BJ (cell line): Measurements from ENCODE around the gene TNS3. TPM values are rescaled to one million over a fixed set of nuclear protein-coding genes. Genes with fewer than 3 reads are reported as not detected.

ENCODE experiments used
- CTCF ChIA-PET: fragments of 350-600 bp; formaldehyde crosslinking; extraction: SDS; loops from one replicate; lab custom pipeline; 2021; ENCODE audit warnings: antibody characterized with exemption, inconsistent platforms; lab: Yijun Ruan, JAX
- POLR2A ChIA-PET: fragments of 300-600 bp; sonication (Branson Sonifier 250); formaldehyde crosslinking; extraction: SDS; loops from one replicate; lab custom pipeline; 2021; ENCODE audit warnings: antibody characterized with exemption; lab: Charles Lee
- DNase-seq: peaks from one replicate; pipeline ENCODE4 v3.0.0-alpha.2; 2011; ENCODE audit warnings: low read depth
- H3K27me3 ChIP-seq: 2 replicates; pipeline ENCODE4 v1.6.0; 2011; ENCODE audit warnings: low read length; ENCODE audit not compliant: control insufficient read depth, insufficient read depth
- H3K36me3 ChIP-seq: 2 replicates; pipeline ENCODE4 v1.5.1; 2011; ENCODE audit warnings: low read length; ENCODE audit not compliant: control insufficient read depth, insufficient read depth
- H3K4me3 ChIP-seq: 2 replicates; pipeline ENCODE4 v1.5.1; 2011; ENCODE audit warnings: low read depth, mild to moderate bottlenecking, control low read depth, low read length
- polyA plus RNA-seq: library from polyadenylated mRNA; depleted of rRNA; stranded (reverse); fragments of >200 nt; gene quantifications from 2 replicates; pipeline ENCODE4 v1.2.3, GENCODE V29; 2011
- TF ChIP-seq, protein P1 (sequence below): IDR thresholded peaks from 2 replicates; pipeline ENCODE4 v1.5.1; 2011; ENCODE audit warnings: low read depth, mild to moderate bottlenecking, control low read depth, inconsistent platforms, low read length, moderate library complexity; ENCODE audit not compliant: insufficient read depth

TNS3 gene
- polyA plus RNA-seq, 1 experiment, result 126 TPM

DNA sequence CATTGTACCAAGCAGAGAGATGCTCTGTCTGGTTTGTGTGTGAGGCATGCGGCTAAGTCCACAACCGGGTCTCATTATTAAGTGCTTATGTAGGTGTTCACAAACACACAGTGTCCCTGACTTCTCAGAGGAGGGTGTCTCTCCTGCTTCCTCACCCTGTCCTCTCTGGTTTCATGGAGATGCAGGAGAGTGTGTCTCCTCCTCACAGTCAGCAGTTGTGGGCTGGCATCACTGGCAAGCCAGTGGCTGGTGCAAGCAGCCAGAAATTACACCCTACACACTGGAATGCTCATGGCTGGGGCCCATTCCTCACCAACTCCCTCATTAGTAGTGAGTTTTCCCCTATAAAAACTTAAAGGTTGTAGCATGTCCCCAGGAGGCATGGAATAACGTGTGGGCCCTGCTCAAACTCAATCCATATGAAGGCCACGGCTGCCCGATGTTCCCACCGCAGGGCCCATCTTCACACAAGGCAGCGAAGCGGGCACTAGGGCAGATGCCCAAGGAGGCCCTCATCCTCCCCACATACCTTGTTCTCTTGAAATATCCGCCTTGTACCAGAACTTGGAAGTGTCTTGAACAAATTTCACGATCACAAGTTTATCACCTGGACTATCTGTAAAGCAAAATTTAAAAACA is 280.1 kb downstream of the TNS3 start:
- peaks cover 58% of the 10 kb centered on the region for H3K36me3 ChIP-seq
- no peak for DNase-seq
- TF ChIP-seq, protein P1, sequence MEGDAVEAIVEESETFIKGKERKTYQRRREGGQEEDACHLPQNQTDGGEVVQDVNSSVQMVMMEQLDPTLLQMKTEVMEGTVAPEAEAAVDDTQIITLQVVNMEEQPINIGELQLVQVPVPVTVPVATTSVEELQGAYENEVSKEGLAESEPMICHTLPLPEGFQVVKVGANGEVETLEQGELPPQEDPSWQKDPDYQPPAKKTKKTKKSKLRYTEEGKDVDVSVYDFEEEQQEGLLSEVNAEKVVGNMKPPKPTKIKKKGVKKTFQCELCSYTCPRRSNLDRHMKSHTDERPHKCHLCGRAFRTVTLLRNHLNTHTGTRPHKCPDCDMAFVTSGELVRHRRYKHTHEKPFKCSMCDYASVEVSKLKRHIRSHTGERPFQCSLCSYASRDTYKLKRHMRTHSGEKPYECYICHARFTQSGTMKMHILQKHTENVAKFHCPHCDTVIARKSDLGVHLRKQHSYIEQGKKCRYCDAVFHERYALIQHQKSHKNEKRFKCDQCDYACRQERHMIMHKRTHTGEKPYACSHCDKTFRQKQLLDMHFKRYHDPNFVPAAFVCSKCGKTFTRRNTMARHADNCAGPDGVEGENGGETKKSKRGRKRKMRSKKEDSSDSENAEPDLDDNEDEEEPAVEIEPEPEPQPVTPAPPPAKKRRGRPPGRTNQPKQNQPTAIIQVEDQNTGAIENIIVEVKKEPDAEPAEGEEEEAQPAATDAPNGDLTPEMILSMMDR, result no peak
- H3K27me3 ChIP-seq, result no peaks in the 10 kb centered on the region
- ChIA-PET CTCF (no interaction called here), POLR2A (no interaction called here)
- H3K4me3 ChIP-seq, result no peak overlapping the region

DNA sequence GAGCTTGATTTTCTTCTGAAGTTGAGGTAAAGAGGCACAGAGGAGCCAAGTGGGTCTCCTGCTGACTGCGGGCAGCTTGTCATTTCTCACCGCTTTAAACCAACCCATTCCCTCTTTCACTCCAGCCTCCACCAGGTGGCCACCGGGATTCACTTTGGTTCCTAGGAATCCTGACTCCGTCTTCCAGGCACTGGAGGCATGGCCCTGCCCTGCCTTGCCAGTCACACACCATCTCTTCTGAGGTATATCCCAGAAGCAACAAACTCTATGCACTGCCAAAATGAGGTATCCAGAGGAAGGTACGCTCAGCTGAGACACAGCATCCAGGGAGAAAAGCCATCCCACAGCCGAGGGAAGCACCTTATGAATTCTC is 280.8 kb downstream of the TNS3 start:
- CTCF ChIA-PET, result interaction anchor here (0.6 to 1.6 kb wide), 3 partner anchors 9 to 291 kb away, joined by 3 to 5 read pairs (median 4); no protein-coding TSS in a partner anchor
- TF ChIP-seq, protein P1, result no peak
- no peak overlapping the region for H3K4me3 ChIP-seq
- POLR2A ChIA-PET, result interaction anchor here (0.7 kb wide), 1 partner anchor 18 kb away, joined by 3 read pairs; no protein-coding TSS in a partner anchor
- H3K27me3 ChIP-seq, result no peaks in the 10 kb centered on the region
- DNase-seq, result no peak
- peaks cover 58% of the 10 kb centered on the region for H3K36me3 ChIP-seq

DNA sequence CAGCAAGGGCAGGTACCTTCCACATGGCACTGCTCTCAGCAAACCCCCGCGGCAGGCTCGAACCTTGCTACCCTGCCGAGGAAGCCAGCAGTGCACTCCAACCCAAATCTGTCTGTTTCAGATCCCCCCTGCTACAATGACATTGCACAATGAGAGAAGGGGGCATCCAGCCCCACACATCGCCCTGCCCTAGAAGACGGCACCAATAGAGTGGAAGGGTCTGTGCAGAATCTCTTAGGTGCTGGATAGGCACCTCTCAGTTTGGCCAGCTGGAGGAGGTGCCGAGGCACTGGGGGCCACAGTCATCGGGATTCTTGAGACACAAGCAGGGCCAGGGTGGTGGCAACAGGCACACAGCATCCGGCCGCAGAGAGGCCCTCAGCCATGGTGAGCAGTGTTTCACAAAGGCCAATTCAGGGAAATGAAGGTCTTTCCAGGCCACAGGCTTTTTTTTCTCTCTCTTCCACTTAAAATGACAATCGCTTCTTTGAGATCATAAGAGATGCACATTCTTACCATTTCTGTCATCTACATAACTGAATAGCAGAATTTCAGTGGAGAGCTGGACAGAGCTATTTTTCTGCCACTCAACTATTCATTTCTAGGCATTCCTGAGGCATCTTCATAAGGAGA is 281.3 kb downstream of the TNS3 start:
- CTCF ChIA-PET, result interaction anchor here (0.6 to 1.6 kb wide), 3 partner anchors 9 to 291 kb away, joined by 3 to 5 read pairs (median 4); no protein-coding TSS in a partner anchor
- TF ChIP-seq, protein P1, result no peak
- DNase-seq, result no peak
- POLR2A ChIA-PET, result interaction anchor here (0.7 kb wide), 1 partner anchor 18 kb away, joined by 3 read pairs; no protein-coding TSS in a partner anchor
- Histone ChIP-seq H3K27me3 (no peaks in the 10 kb centered on the region), H3K36me3 (peaks cover 62% of the 10 kb centered on the region), H3K4me3 (no peak overlapping the region)

DNA sequence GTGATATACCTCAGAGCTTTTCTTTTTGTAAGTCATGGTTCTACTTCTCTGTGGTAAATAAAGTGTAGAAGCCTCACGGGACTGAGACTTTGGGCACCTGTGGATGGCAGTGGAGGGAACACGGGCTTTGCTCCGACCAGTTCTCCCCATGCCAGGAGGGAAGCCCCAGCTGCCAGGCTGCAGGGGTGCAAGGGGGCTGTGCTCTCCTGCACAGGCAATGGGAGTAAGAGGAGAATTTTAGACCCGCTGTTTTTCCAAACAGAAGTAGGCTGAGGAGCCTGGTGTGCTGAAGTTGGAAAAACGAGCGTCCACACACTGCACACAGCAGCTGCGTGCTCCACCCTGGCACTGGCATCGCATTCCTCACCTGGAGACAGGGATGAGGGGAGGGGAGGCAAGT is 282.4 kb downstream of the TNS3 start:
- Histone ChIP-seq H3K27me3 (no peaks in the 10 kb centered on the region), H3K36me3 (peaks cover 57% of the 10 kb centered on the region), H3K4me3 (no peak overlapping the region)
- ChIA-PET CTCF (interaction anchor here (1.3 kb wide), 1 partner anchor 33 kb away, joined by 3 read pairs; no protein-coding TSS in a partner anchor), POLR2A (no interaction called here)
- TF ChIP-seq, protein P1, result no peak
- DNase-seq, result no peak

DNA sequence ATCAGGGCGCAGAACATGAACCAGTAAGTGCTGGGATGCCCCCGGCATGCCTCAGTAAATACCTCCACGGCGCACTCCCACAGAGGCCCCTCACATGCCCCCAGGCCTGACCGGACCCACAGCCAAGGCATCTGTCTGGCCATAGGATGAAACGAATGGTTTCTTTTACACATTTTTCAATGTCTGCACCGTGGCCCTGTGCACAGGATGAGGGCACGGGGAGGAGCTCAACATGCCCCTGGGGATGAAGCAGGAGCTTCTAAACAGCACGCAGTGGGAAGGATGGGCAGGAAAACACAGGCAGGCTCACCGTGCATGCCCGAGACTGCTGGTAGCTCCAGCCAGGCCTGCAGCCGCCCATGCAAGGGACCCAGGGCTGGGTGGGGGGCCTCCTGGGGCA is 283.3 kb downstream of the TNS3 start:
- Histone ChIP-seq H3K4me3 (no peak overlapping the region), H3K27me3 (no peaks in the 10 kb centered on the region), H3K36me3 (peaks cover 56% of the 10 kb centered on the region)
- DNase-seq, result no peak
- CTCF ChIA-PET, result interaction anchor here (1.3 kb wide), 1 partner anchor 32 kb away, joined by 3 read pairs; no protein-coding TSS in a partner anchor
- POLR2A ChIA-PET, result no interaction called here
- TF ChIP-seq, protein P1, result no peak
